IPS DF 6.9 (cell line): Measurements from ENCODE around the gene MINDY1.

Source experiments
- DNase-seq: peaks from one replicate; pipeline ENCODE4 v3.0.0-alpha.2; 2013; ENCODE audit warnings: low read depth, low spot score
- H3K27ac ChIP-seq: one replicate; pipeline ENCODE4 v1.5.1; 2013; ENCODE audit warnings: low read length, control low read depth
- H3K27me3 ChIP-seq: 2 replicates; pipeline ENCODE4 v1.6.1; 2013; ENCODE audit warnings: mild to moderate bottlenecking, low read length; ENCODE audit not compliant: control insufficient read depth, insufficient read depth
- H3K36me3 ChIP-seq: 2 replicates; pipeline ENCODE4 v1.6.1; 2013; ENCODE audit warnings: low read length; ENCODE audit not compliant: control insufficient read depth, insufficient read depth
- H3K4me1 ChIP-seq: 2 replicates; pipeline ENCODE4 v1.6.1; 2013; ENCODE audit warnings: low read length; ENCODE audit not compliant: control insufficient read depth, insufficient read depth
- H3K4me3 ChIP-seq: 2 replicates; pipeline ENCODE4 v1.5.1; 2013; ENCODE audit warnings: mild to moderate bottlenecking, low read length
- H3K9me3 ChIP-seq: 2 replicates; pipeline ENCODE4 v1.6.1; 2013; ENCODE audit warnings: low read length, inconsistent platforms; ENCODE audit not compliant: control insufficient read depth, insufficient read depth
- WGBS: extraction: QIAGEN DNeasy Blood & Tissue Kit; methylation state at CpG from one replicate; pipeline ENCODE4 v1.1.7; 2013; ENCODE audit warnings: mixed read lengths, missing lambda C conversion rate; ENCODE audit not compliant: insufficient read length, insufficient coverage; 5-methylcytosine and 5-hydroxymethylcytosine counted together

MINDY1 gene

GRCh38 chr1:150974580-150975478 lies 31.9 kb downstream of the MINDY1 start, which contains the start of gene CERS2:
Gene CERS2, minus strand, starts transcription at chr1:150974835. Its CDS starts 5,745 bp downstream, at chr1:150969090.
- no peaks in the 10 kb centered on the region for H3K27me3 ChIP-seq

GRCh38 chr1:150973836-150974579 lies 32.7 kb downstream of the MINDY1 start:
- DNase-seq: no peak
- peaks cover 21% of the 10 kb centered on the region for H3K4me1 ChIP-seq
- no peaks in the 10 kb centered on the region for H3K36me3 ChIP-seq
- no peaks in the 10 kb centered on the region for H3K27me3 ChIP-seq
- WGBS: no CpG with 5 or more reads among the region's 67 CpGs
- H3K27ac ChIP-seq: no peak overlapping the region
- peak overlapping the region; percentile 69 for H3K4me3 ChIP-seq
- no peaks in the 10 kb centered on the region for H3K9me3 ChIP-seq

More at GRCh38 chr1:150974580-150975478, 31.9 kb downstream of the MINDY1 start, which contains the start of gene CERS2:
- no CpG with 5 or more reads among the region's 106 CpGs for WGBS
- no peak for DNase-seq
- peaks cover 22% of the 10 kb centered on the region for H3K4me1 ChIP-seq
- no peaks in the 10 kb centered on the region for H3K9me3 ChIP-seq
- no peak within 1 kb of the TSS for H3K27ac ChIP-seq
- no peaks in the 10 kb centered on the region for H3K36me3 ChIP-seq
- peak within 1 kb of the TSS; percentile 69 for H3K4me3 ChIP-seq

GRCh38 chr1:150973258-150973835 lies 33.4 kb downstream of the MINDY1 start:
- H3K9me3 ChIP-seq: no peaks in the 10 kb centered on the region
- H3K36me3 ChIP-seq: peaks cover 6% of the 10 kb centered on the region; the same call in 1 of the 2 replicates
- DNase-seq: no peak
- H3K4me3 ChIP-seq: peak overlapping the region; percentile 69; the same call in 1 of the 2 replicates
- no CpG with 5 or more reads among the region's 15 CpGs for WGBS
- H3K4me1 ChIP-seq: peaks cover 21% of the 10 kb centered on the region
- no peak overlapping the region for H3K27ac ChIP-seq
- H3K27me3 ChIP-seq: no peaks in the 10 kb centered on the region

DNA sequence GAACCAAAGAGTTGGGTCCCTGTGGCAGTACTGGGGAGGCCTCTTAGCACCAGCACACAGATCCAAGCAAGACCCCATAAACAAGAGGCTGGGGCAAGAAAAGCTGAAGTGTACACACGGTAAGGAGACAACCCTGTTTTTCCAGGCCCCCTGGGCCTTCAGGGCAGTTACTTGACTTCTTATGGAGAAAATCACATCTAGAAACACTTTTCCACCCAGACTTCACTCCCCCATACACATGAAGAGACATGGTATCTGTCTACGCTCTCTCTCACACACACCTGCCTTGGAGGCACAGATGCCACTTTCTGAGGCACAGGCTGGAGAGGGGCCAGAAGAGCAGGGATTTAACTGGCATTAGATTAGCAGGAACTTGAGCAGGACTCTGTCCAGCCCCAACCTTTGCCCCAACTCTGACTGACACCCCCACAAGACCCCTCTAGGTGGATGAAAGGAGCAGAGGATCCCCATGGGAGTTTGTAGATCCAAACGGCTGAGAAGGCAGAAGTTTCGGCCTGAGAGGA lies 34.2 kb downstream of the MINDY1 start:
- H3K36me3 ChIP-seq: peaks cover 15% of the 10 kb centered on the region
- H3K9me3 ChIP-seq: no peaks in the 10 kb centered on the region
- H3K4me3 ChIP-seq: no peak overlapping the region
- WGBS: no CpG with 5 or more reads among the region's 4 CpGs
- no peak for DNase-seq
- peaks cover 21% of the 10 kb centered on the region for H3K4me1 ChIP-seq
- H3K27me3 ChIP-seq: no peaks in the 10 kb centered on the region
- no peak overlapping the region for H3K27ac ChIP-seq

DNA sequence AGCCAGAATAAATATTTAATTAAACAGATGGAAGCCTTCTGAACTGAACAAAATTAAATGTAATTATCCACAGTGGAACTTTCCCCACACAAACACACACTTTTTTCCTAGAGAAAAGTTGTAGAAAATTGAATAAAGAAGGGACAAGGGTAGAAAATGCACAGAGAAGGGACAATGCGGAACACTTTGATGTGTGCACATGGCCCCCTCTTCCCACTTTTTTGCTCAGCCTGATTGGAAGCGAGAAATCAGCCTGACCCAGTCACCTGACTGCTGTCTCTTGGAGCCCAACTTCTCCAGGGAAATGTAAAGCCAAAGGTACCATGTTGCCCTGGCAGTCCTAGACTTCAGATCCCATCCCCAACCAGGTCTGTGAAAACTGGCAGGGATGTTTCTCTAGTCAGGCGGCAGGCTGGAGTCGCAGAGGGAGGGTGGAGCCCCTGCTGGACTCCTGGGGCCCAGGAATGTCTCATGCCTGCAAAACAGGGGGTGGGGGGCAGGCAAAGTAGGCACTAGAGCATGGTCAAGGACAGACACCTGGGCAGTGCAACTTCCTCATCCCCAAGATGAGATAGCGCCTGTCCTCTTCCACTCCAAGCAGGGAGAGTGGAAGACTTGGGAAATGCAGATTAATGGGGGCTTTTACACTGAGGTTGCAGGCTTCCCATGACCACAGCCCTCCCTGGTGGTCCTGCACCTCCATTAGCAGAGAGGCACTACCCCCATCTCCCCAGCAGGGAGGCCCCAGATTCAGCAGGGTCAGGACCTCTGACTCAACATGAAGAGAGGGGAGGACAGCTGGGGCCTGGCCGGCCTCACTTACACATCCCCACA lies 34.9 kb downstream of the MINDY1 start:
- Histone ChIP-seq H3K27me3 (no peaks in the 10 kb centered on the region), H3K27ac (no peak overlapping the region), H3K9me3 (no peaks in the 10 kb centered on the region), H3K36me3 (peaks cover 21% of the 10 kb centered on the region), H3K4me1 (peaks cover 21% of the 10 kb centered on the region), H3K4me3 (no peak overlapping the region)
- no peak for DNase-seq
- no CpG with 5 or more reads among the region's 6 CpGs for WGBS

- Histone ChIP-seq H3K9me3 (no peaks in the 10 kb centered on the region), H3K27ac (no peak overlapping the region), H3K4me1 (peaks cover 18% of the 10 kb centered on the region), H3K27me3 (no peaks in the 10 kb centered on the region), H3K4me3 (no peak overlapping the region), H3K36me3 (peaks cover 28% of the 10 kb centered on the region)
- no peak for DNase-seq
- WGBS: no CpG with 5 or more reads among the region's 11 CpGs
Observed at GRCh38 chr1:150970808-150971582, 35.7 kb downstream of the MINDY1 start.

- no peak for DNase-seq
- no peaks in the 10 kb centered on the region for H3K9me3 ChIP-seq
- H3K27ac ChIP-seq: no peak overlapping the region
- no peak overlapping the region for H3K4me3 ChIP-seq
- peaks cover 34% of the 10 kb centered on the region for H3K36me3 ChIP-seq
- peaks cover 18% of the 10 kb centered on the region for H3K4me1 ChIP-seq
- no peaks in the 10 kb centered on the region for H3K27me3 ChIP-seq
- WGBS: no CpG with 5 or more reads among the region's 3 CpGs
Observed at GRCh38 chr1:150969626-150970025, 37.1 kb downstream of the MINDY1 start.

- no CpG with 5 or more reads among the region's 4 CpGs for WGBS
- no peak for DNase-seq
- Histone ChIP-seq H3K27me3 (no peaks in the 10 kb centered on the region), H3K4me3 (no peak overlapping the region), H3K9me3 (no peaks in the 10 kb centered on the region), H3K4me1 (peaks cover 18% of the 10 kb centered on the region), H3K36me3 (peaks cover 41% of the 10 kb centered on the region), H3K27ac (no peak overlapping the region)
Observed at GRCh38 chr1:150968491-150968890, 38.2 kb downstream of the MINDY1 start.

DNA sequence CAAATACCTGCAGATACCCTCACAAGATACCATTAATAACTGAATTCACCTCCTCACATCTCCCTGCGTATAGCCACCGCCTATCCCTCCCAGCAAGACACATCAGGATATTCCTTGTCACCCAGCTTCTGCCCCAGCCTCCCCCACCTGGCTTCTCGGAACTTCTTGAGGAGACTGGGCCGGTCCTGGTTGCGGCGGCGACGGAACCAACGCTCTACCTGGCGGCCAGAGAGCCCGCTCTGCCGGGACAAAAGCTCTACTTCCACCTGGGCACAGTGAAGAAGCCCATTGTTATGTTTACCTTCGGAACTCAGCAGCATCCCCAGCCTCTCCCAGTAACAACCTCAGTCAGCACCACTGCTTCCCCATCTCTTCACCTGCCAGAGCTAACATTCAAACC lies 38.8 kb downstream of the MINDY1 start:
- peaks cover 42% of the 10 kb centered on the region for H3K36me3 ChIP-seq
- no CpG with 5 or more reads among the region's 13 CpGs for WGBS
- DNase-seq: no peak

More for the DNA sequence above, 38.8 kb downstream of the MINDY1 start:
- H3K27me3 ChIP-seq: no peaks in the 10 kb centered on the region
- no peak overlapping the region for H3K27ac ChIP-seq
- H3K4me3 ChIP-seq: no peak overlapping the region
- peaks cover 14% of the 10 kb centered on the region for H3K4me1 ChIP-seq
- H3K9me3 ChIP-seq: no peaks in the 10 kb centered on the region
